OCI-M2 (cell line): Measurements from ENCODE around the gene DUSP15.

Experiments
- DNase-seq: peaks from one replicate; lab custom pipeline; 2025; ENCODE audit not compliant: unreplicated experiment; lab: John Stamatoyannopoulos, UW

DUSP15 gene

DNA sequence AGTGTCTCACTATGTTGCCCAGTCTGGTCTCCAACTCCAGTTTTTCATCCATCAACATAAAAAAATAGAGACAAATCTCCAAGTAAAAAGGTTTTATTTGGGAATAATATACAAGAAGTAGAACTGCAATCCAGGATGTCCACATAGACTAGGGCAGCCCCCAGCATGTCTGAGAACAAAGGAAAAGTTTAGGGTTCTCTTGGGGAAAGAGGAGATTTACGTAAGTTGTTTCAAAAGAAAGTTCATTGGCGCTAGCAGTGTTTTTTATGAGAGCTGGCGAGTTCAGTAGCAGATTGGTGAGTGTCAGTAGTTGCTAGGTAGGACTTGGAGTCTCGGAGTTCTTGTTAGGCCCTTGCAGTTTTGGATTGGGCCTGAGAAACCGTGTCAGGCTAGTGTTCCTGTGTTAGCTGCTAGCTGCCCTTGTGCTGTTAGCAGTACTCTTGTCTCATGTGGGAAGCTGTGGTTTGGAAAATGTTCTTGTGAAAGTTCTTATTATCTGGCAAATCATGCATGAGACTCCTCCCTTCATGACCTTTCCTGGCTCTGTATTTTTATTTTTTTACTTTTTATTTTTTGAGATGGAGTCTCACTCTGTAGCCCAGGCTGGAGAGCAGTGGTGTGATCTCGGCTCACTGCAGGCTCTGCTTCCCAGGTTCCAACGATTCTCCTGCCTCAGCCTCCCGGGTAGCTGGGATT is 24.8 kb upstream of the DUSP15 start:
- no peak for DNase-seq

DNA sequence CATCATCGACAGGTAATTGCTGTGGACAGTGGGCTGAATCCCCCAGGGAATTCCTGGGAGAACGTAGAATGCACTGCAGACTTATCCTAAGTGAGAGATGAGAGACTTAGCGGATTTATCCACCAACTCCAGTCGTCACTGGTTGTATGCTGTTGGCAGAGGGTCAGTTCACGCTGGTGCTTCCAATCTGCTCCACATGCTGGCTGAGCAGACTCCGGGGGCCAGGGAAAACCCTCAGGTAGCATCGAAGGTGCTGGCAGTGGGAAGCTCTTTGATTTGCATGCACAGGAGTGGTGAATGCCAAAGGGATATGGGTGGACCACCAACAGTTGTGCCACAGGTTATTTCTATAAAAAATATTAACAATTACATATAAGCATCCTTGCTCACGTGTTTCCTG is 20.3 kb upstream of the DUSP15 start:
- no peak for DNase-seq

DNA sequence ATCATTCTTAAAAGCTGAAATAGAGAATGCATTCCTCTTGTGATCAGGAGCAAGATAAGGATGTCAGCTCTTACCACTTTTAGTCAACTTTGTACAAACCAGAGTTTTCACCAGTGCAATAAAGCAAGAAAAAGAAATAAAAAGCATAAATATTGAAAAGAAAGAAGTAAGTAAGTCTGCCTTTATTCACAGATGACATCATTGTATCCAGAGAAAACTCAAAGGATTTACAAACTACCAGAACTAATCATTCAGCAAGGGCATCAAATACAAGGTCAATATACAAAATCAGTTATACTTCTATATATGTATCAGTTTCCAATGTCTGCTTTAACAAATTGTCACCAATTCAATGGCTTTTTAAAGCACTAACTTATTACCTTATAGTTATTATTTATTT is 13.5 kb upstream of the DUSP15 start:
- DNase-seq, result no peak

DNA sequence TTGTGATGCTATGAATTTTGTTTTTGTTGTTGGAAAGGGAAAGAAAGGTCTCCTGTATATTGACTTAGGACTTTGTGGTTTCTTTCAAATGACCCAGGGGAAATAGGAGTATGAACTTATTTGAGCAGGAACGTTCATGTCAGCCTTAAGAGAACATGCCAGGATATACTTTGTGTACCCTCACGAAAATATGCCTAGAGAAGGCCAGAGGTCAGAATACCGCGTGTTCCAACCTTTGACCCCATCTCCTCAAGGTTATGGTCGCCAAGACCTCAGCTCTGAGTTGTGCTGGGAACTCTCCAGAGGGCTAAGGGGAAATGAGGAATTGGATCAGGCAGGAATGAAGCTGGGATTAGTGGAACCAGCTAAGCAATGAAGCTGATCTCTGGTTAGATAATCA is 11.6 kb upstream of the DUSP15 start:
- no peak for DNase-seq

DNA sequence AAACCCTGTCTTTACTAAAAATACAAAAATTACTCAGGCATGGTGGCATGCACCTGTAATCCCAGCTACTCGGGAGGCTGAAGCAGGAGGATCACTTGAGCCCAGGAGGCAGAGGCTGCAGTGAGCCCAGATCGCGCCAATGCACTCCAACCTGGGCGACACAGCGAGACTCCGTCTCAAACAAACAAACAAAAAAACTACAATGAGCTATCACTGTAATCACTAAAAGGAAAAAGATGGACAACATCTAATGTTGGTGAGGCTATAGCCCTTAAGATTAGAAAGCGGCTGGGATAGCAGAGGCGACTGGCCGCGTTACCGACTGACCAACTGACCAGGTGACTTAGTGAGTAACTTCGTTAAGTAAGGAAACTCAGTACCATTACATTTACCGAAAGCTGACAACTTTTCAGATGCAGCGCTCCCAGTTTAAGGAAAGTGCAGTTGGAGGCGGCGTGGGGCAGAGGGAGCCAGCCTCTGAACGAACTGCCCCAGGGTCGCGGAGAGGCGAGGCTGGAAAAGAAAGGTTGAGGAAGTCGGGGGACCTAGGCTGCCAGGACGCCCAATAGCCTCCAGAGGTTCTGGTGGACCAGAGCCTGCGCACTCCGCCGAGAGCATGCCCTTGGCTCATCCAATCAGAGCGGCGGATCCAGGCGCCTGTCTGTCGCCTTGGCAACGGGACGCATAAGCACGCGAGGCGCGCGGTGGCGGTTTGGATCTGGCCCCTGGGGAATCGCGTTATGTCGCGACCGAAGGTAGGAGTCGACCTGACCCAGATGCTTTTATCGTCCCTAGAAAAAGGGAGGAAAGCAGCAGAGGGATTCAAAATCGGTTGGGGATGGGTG is 9.0 kb upstream of the DUSP15 start:
- peak; percentile 89 for DNase-seq

DNA sequence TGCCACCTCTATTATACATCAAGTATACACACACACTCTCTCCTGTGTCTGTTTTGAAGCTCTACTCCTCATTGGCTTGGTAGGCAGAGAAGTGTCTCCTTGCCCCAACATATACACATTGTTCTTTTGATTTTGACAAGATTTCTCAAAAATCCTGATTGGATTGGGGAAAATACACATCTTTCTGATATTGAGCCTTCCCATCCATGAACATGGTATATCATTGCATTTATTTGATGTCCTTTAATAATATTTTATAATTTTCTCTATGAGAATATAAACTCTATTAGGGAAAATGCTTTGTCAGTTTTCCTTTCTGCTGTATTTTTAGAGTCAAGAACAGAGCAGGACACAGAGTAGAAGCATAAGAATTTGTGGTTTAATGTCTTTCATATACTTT is 7.4 kb upstream of the DUSP15 start:
- DNase-seq, result no peak

DNA sequence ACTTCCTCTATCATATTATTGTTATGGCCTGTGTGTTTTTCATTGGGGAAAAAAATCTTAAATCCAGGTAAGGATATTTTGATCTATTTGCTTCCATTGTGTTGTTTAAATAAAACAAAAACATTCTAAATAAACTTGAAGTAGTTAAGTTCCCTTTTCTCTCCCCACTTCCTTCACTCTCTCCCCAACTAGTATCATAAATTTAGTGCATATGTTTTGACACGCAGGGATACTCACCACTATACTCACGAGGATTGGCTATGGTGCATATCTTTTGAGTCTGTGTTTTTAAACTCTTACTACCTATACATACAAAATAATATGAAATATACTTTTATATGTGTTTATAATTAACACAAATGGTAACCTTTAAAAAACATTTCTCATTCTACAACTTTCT is 5.3 kb upstream of the DUSP15 start:
- DNase-seq, result no peak

DNA sequence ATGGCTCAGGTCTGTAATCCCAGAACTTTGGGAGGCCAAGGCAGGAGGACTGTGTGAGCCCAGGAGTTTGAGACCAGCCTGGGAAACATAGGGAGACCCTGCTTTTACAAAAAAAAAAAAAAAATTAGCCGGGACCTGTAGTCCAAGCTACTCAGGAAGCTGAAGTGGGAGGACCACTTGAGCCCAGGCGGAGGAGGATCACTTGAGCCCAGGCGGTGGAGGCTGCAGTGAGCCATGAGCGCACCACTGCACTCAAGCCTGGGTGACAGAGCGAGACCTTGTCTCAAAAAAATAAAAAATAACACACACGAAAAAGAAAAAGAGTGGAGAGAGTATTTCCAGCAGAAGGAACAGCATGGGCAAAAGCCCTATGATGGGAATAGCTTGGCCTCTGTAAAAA is 2.1 kb upstream of the DUSP15 start:
- DNase-seq, result no peak

DNA sequence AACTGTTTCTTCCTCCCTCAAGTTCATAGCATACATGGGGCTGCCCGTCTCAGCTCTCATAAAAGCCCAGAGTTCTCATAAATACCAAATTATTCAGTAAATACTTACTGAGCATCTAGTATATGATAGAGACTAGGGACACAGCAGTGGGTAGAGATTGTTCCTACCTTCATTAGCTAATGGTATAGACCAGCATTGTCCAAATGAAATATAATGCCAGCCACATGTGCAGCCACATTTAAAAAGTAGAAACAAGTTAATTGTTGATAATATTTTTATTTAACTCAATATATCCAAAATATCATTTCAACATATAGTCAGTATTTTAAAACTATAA is 1.3 kb upstream of the DUSP15 start:
- no peak for DNase-seq

DNA sequence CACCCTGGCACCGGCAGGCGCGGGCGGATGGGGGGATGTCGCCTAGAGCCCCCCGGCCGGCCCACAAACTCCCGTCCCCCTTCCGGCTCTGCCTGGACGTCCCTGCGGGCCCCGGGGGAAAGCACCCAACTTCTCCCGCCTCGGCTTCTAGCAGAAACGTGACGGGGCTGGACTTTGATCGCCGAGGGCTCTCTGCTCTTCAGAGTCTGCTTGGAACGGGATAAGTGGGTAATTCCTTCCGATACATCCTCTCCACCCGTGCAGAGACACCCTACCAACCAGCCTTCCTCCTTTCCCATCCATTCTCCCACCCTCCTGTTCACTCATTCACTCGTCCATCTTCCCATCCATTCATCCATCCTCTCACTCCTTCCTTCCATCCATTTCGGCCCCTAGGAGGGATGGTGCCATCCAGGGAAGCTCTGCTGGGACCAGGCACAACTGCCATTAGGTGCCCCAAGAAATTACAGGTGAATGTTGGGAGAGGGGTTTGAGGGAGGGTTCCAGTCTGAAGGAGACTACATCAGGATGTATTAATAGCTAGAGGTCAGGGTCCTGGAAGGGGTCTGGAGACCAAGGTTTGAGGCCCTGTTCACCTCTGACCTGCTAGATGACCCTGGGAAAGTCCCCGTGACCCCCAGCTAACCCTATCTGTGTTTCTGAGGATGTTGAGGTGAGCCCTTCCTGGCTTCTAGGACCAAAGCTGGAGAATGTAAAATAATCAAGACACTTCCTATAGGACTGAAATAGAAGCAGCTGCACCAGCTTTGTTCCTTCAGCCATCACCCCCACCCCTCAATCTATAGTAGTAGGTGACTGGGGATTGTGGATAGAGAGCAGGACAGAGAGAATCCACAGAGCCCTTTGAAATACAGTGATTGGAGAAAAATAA is 645 bp upstream of the DUSP15 start:
- no peak for DNase-seq

DNA sequence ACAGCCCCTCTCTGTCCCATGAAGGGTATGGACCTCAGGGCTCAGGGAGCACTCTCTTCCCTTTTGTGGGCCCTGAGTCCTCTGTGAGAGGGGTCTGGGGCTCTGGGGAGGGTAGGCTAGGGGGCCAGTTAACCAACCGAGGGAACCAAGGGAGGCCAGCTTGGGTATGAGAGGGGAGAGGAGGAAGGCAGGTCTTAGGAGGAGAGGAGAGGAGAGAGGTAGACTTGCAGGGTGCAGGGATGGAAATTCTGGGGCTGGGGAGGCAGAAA is 720 bp downstream of the DUSP15 start:
- DNase-seq, result no peak

DNA sequence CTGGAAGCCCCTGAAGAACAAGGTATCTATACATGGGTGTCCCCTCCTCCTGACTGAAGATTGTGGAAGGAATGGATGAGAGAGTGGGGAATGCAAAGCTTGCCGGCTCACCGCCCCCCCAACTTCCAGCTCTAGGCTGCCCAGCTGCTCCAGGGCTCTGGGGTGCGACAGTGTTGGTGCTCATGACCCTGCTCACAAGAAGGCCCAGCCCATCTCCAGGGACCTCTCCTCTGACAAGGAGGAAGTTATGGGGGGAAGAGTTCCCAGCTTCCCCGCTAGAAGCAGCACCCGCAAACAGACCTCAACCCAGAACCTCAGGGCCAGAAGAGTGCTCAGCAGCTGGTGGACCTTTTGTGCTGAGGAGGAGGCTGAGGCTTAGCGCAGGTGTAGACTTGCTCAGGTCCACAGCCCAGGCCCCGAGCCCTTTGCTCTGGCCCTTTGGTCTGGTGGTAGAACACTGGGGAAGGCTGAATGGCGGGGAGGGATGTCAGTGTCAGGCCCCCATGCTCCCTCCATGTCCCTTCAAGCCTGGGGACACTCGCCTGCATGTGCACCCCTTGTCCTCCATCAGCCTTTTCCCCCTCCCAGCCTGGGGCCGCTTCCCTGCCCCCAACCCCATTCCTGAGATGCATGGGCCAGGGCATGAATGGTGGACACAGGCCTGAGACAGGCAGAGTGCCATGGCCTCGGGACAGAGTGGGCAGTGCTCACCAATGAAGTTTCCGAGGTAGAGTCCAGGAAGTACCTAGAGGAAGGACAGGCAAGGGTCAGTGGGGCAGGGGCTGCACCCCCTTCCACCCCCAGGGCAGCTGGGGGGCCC is 1.3 kb downstream of the DUSP15 start:
- no peak for DNase-seq

DNA sequence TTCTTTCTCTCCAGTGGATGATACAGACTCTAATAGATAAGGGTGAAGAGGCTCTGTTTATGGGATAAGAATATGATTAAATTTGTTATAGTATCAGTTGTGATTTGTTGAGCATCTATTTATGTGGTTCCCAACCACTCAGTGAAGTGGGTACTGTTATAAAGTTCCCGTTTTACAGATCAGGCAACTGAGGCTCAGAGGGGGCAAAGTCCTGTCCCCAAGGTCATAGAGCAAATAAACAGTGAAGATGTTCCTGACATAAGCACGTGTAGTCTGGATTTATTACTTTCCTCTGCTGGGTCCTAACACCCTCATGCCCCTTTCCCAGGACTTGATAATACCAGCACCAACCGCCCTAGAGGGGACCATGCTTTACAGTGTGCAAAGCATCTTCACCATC is 4.1 kb downstream of the DUSP15 start:
- DNase-seq, result no peak

DNA sequence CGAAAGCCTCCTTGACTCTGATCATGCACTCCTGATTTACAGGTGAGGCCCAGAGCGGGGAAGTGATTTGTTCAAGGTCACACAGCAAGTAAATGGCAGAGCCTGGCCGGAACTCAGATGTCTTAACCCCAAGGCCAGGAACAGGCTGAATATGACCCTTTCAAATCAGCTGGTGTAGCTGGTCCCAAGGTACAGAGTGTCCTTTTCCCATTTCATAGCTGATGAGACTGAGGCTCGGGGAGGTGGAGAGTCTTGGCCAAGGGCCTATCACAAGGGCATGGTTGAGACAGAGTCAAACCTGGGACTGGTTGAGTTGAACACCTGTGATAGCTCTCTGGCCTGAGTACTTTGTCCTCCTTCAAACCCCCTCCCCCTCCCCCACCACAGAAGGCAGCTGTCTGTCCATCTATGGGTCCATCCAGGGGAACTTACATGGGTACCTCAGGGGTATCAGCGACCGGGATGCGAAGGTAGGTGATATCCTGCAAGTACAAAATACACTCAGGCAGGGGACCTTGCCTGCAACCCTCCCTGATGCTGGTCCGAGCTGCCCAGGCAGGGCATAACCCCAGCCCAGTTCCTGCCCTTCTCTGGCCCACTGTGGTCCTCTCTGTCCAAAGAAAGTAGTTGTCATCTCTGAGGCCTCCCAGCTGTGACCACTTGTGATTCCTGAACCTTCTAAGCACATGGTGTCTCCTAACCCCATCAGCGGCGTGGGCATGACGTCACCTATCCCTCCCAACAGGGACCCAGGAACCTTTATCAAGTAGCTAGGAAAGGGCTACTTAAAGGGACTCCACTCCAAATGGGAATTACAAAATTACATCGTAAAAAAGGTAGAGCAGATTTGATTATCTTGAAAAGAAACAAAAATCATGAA is 5.6 kb downstream of the DUSP15 start:
- no peak for DNase-seq

DNA sequence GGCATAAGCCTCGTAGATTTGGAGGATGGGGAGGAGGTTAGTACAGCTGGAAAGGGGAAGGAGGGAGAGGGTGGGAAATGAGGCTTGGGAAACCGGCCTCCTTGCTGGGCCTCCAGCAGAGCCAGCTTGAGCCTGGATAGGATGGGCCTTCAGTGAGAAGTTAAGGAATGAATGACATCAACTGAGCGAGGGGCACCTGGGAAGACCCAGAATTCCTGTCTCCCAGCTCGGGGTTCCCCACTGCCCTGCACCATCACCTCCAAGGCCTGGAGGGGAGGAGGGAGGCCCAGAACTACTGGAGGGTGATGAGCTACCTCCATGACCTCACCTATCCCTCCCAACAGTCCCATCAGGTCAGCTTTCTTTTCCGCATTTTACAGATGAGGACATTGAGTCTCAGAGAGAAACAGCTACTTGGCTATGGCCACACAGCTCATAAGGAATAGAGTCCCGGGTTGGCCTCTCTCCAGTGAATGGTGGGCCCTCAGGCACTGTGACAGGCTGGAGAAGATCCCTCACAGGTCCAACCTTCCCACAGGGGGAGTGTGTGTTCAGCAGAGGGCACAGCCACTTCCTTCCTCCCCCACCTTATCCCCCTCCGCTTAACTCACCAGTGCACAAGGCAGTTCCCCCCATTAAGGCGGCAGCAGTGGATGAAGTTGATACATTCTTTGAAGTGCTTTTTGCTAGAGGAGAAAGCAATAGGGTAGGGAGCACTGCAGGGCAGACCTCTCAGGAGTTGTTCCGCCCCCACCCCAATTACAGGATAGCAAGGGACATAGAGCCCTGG is 6.8 kb downstream of the DUSP15 start:
- no peak for DNase-seq

DNA sequence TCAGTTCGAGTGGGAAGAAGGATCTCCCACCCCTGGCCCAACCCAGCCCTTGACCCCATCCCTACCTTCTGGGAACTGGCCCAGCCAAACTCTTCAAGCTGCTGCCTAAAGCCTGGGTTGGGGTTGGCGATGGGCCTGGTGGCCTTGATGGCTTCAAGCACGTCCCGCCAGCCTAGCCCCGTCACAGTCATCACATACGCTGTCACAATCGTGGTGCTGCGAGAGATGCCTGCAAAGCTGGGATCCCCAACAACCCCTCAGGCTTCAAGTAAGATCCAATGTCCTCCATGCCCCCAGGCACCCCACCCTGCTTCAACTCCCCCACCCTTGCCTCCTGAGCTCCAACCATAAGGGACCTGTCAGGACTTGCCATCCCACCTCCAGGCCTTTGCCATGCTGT is 7.8 kb downstream of the DUSP15 start:
- DNase-seq, result no peak

DNA sequence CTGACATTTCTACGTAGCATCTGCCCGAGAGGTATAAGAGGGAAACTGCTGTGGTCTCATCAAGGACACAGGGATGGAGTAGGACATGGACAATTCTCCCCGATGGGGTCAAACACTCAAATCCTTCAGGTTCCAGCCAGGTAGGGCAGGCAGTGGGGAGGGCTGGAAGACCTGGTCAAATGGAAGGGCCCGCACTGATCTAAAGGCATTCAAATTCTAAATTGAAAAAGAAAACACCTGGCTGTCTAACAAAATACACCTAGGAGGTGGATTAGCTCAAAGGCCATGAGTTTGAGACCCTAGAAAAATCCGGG is 8.2 kb downstream of the DUSP15 start:
- DNase-seq, result no peak

DNA sequence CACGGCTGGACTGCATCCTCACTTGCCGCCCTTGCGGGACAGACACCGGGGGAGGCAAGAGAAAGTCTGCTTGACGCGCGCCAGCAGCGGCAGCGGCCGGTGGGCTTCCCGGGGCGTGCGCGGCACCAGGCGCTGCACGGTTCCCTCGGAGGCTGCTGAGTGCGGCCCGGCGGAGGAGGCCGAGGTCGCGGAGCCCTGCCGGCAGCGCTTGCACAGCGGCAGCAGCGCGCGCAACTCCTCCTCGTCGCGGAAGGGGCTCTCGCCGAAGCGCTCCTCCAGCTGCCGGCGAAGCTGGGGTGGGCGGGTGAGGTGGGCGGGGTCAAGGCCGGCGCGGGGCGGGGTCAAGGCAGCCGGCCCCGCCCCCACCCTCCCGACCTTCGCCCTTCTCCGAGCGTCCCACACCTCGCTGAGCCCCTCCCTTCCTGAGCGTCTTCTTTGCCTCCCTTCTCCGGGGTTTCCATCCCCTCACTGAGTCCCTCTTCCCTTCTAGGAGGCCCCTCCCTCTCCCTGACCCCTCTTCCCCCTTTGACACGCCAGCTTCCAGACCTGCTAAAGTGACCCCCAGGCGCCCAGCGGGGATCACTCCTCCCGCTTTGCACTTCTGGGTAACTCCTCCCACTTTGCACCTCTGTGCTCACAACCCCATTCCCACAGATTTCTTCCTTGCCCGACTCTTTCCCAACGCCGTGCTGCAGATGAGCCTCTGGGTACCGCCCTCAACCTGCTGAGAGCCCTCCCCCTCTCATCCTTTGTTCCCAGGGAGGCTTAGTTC is 8.8 kb downstream of the DUSP15 start:
- no peak for DNase-seq

DNA sequence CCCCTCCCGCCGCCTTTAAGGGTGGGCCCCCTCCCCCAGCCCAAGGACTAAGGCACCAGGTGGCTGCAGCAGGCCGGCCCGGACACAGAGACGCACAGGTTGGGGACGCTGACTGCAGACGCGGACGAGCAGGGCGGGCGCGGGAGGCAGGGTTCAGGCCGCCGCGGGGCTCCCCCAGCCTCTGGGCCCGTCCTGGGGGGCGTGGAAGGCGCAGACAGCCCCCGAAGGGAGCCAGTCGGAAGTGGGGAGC is 9.3 kb downstream of the DUSP15 start:
- DNase-seq, result no peak
